Measurements from ENCODE around the gene TMEM45B.
"Not testable (repeated sequence)": the region's sequence is repeated elsewhere in the genome, so short reads cannot be mapped to it uniquely, and the experiment has no call there.

TMEM45B gene

GRCh38 chr11:129790106-129790505, 25.5 kb upstream of the TMEM45B start:
- H3K36me3 ChIP-seq (replicated peaks) = no peaks in the 10 kb centered on the region
- in situ Hi-C loops (cut with MboI; ENCODE audit: low sequenced_read_pairs) = no loop called here
- no peaks in the 10 kb centered on the region for H3K9me3 ChIP-seq
- no peaks in the 10 kb centered on the region for H3K4me1 ChIP-seq
- no peak overlapping the region for H3K4me3 ChIP-seq
- 0 out of 2 replicates have a peak, but pooled peaks cover 2% of the 10 kb centered on the region for H3K27me3 ChIP-seq (ENCODE audit: low read depth)
- no peak for DNase-seq (ENCODE audit: low spot score in 2 of 2)

- in situ Hi-C loops (cut with MboI; ENCODE audit: low sequenced_read_pairs) = no loop called here
- Histone ChIP-seq H3K4me3 (no peak overlapping the region), H3K36me3 (replicated peaks) (no peaks in the 10 kb centered on the region), H3K27me3 (ENCODE audit: low read depth) (no peaks in the 10 kb centered on the region), H3K9me3 (no peaks in the 10 kb centered on the region), H3K4me1 (no peaks in the 10 kb centered on the region)
- DNase-seq (ENCODE audit: low spot score in 2 of 2) = no peak
Measured at GRCh38 chr11:129791515-129791914, 24.1 kb upstream of the TMEM45B start.

- DNase-seq (ENCODE audit: low spot score in 2 of 2) = no peak
- in situ Hi-C loops (cut with MboI; ENCODE audit: low sequenced_read_pairs) = no loop called here
Measured at GRCh38 chr11:129792663-129793062, 23.0 kb upstream of the TMEM45B start.

GRCh38 chr11:129795089-129795488, 20.6 kb upstream of the TMEM45B start:
- in situ Hi-C loops (cut with MboI; ENCODE audit: low sequenced_read_pairs) = no loop called here
- Histone ChIP-seq H3K4me3 (no peak overlapping the region), H3K27me3 (ENCODE audit: low read depth) (no peaks in the 10 kb centered on the region), H3K36me3 (replicated peaks) (no peaks in the 10 kb centered on the region), H3K4me1 (no peaks in the 10 kb centered on the region), H3K9me3 (no peaks in the 10 kb centered on the region)
- no peak for DNase-seq (ENCODE audit: low spot score in 2 of 2)

More at GRCh38 chr11:129792663-129793062, 23.0 kb upstream of the TMEM45B start:
- Histone ChIP-seq H3K9me3 (no peaks in the 10 kb centered on the region), H3K4me3 (no peak overlapping the region), H3K36me3 (replicated peaks) (no peaks in the 10 kb centered on the region), H3K27me3 (ENCODE audit: low read depth) (no peaks in the 10 kb centered on the region), H3K4me1 (no peaks in the 10 kb centered on the region)

- Histone ChIP-seq H3K36me3 (replicated peaks) (no peaks in the 10 kb centered on the region), H3K9me3 (no peaks in the 10 kb centered on the region), H3K27me3 (ENCODE audit: low read depth) (no peaks in the 10 kb centered on the region), H3K4me1 (no peaks in the 10 kb centered on the region), H3K4me3 (no peak overlapping the region)
- in situ Hi-C loops (cut with MboI; ENCODE audit: low sequenced_read_pairs) = no loop called here
- DNase-seq (ENCODE audit: low spot score in 2 of 2) = no peak
Measured at GRCh38 chr11:129798212-129798611, 17.4 kb upstream of the TMEM45B start.

GRCh38 chr11:129800162-129800561, 15.5 kb upstream of the TMEM45B start:
- H3K4me1 ChIP-seq; H3K27me3 ChIP-seq (ENCODE audit: low read depth); in situ Hi-C loops (cut with MboI; ENCODE audit: low sequenced_read_pairs); H3K36me3 ChIP-seq (replicated peaks); H3K4me3 ChIP-seq; DNase-seq (ENCODE audit: low spot score in 2 of 2); H3K9me3 ChIP-seq: not testable (repeated sequence)

- Histone ChIP-seq H3K27me3 (ENCODE audit: low read depth) (no peaks in the 10 kb centered on the region; the same call in 1 of the 2 replicates), H3K4me3 (no peak overlapping the region), H3K4me1 (no peaks in the 10 kb centered on the region), H3K9me3 (no peaks in the 10 kb centered on the region), H3K36me3 (replicated peaks) (no peaks in the 10 kb centered on the region)
- in situ Hi-C loops (cut with MboI; ENCODE audit: low sequenced_read_pairs) = no loop called here
- DNase-seq (ENCODE audit: low spot score in 2 of 2) = no peak
Measured at GRCh38 chr11:129800655-129801054, 15.0 kb upstream of the TMEM45B start.

- DNase-seq (ENCODE audit: low spot score in 2 of 2) = peak in 1 of 2 experiments; percentile 10
- no peaks in the 10 kb centered on the region; the same call in none of the 2 replicates for H3K27me3 ChIP-seq (ENCODE audit: low read depth)
- no peaks in the 10 kb centered on the region for H3K4me1 ChIP-seq
- in situ Hi-C loops (cut with MboI; ENCODE audit: low sequenced_read_pairs) = no loop called here
- H3K9me3 ChIP-seq = 0 out of 2 replicates have a peak, but pooled peaks cover 2% of the 10 kb centered on the region
- no peak overlapping the region for H3K4me3 ChIP-seq
- H3K36me3 ChIP-seq (replicated peaks) = no peaks in the 10 kb centered on the region
Measured at GRCh38 chr11:129803533-129803932, 12.1 kb upstream of the TMEM45B start.

- no peaks in the 10 kb centered on the region for H3K4me1 ChIP-seq
- in situ Hi-C loops (cut with MboI; ENCODE audit: low sequenced_read_pairs) = no loop called here
- no peak overlapping the region for H3K4me3 ChIP-seq
- no peaks in the 10 kb centered on the region; the same call in none of the 2 replicates for H3K27me3 ChIP-seq (ENCODE audit: low read depth)
- no peak for DNase-seq (ENCODE audit: low spot score in 2 of 2)
- 0 out of 2 replicates have a peak, but pooled peaks cover 2% of the 10 kb centered on the region for H3K9me3 ChIP-seq
- no peaks in the 10 kb centered on the region for H3K36me3 ChIP-seq (replicated peaks)
Measured at GRCh38 chr11:129804012-129804411, 11.6 kb upstream of the TMEM45B start.

GRCh38 chr11:129808241-129808640, 7.4 kb upstream of the TMEM45B start:
- H3K27me3 ChIP-seq (ENCODE audit: low read depth); in situ Hi-C loops (cut with MboI; ENCODE audit: low sequenced_read_pairs); H3K4me1 ChIP-seq; H3K4me3 ChIP-seq; DNase-seq (ENCODE audit: low spot score in 2 of 2); H3K9me3 ChIP-seq; H3K36me3 ChIP-seq (replicated peaks): not testable (repeated sequence)

GRCh38 chr11:129813231-129813791, 2.3 kb upstream of the TMEM45B start:
- in situ Hi-C loops (cut with MboI; ENCODE audit: low sequenced_read_pairs) = no loop called here
- DNase-seq (ENCODE audit: low spot score in 2 of 2) = no peak
- no peaks in the 10 kb centered on the region for H3K36me3 ChIP-seq (replicated peaks)
- H3K27me3 ChIP-seq (ENCODE audit: low read depth) = peaks cover 4% of the 10 kb centered on the region
- no peak overlapping the region for H3K4me3 ChIP-seq
- peaks cover 2% of the 10 kb centered on the region; the same call in 1 of the 2 replicates for H3K4me1 ChIP-seq
- H3K9me3 ChIP-seq = no peaks in the 10 kb centered on the region

- peak in 1 of 2 experiments; percentile 18 for DNase-seq (ENCODE audit: low spot score in 2 of 2)
- in situ Hi-C loops (cut with MboI; ENCODE audit: low sequenced_read_pairs) = no loop called here
- Histone ChIP-seq H3K27me3 (ENCODE audit: low read depth) (peaks cover 11% of the 10 kb centered on the region), H3K4me1 (peaks cover 2% of the 10 kb centered on the region; the same call in 1 of the 2 replicates), H3K36me3 (replicated peaks) (no peaks in the 10 kb centered on the region), H3K4me3 (no peak overlapping the region), H3K9me3 (no peaks in the 10 kb centered on the region)
Measured at GRCh38 chr11:129814244-129815014, 1.2 kb upstream of the TMEM45B start.

GRCh38 chr11:129817534-129818051, 1.9 kb downstream of the TMEM45B start:
- Histone ChIP-seq H3K27me3 (ENCODE audit: low read depth) (peaks cover 11% of the 10 kb centered on the region), H3K4me3 (no peak overlapping the region), H3K36me3 (replicated peaks) (no peaks in the 10 kb centered on the region), H3K4me1 (no peaks in the 10 kb centered on the region), H3K9me3 (no peaks in the 10 kb centered on the region)
- DNase-seq (ENCODE audit: low spot score in 2 of 2) = no peak
- in situ Hi-C loops (cut with MboI; ENCODE audit: low sequenced_read_pairs) = no loop called here

- in situ Hi-C loops (cut with MboI; ENCODE audit: low sequenced_read_pairs); H3K4me3 ChIP-seq; H3K9me3 ChIP-seq; H3K36me3 ChIP-seq (replicated peaks); DNase-seq (ENCODE audit: low spot score in 2 of 2); H3K4me1 ChIP-seq: not testable (repeated sequence)
- H3K27me3 ChIP-seq (ENCODE audit: low read depth) = peaks cover 11% of the 10 kb centered on the region
Measured at GRCh38 chr11:129818236-129818635, 2.6 kb downstream of the TMEM45B start.

Data from HAP-1 (cell line).